AG04449 (cell line): ENCODE measurements around the gene SEMA3C.

Experiments
- CTCF ChIA-PET: fragments of 350-600 bp; formaldehyde crosslinking; extraction: SDS; loops from one replicate; lab custom pipeline; 2021; ENCODE audit warnings: antibody characterized with exemption; lab: Yijun Ruan, JAX
- POLR2A ChIA-PET: fragments of 400-600, 350-600 bp; formaldehyde crosslinking; extraction: SDS; loops from one replicate; lab custom pipeline; 2020; ENCODE audit warnings: antibody characterized with exemption, inconsistent platforms; lab: Yijun Ruan, JAX
- DNase-seq: peaks from one replicate; pipeline ENCODE4 v3.0.0-alpha.2; 2010; ENCODE audit warnings: low read depth, low spot score
- H3K4me3 ChIP-seq: 2 replicates; pipeline ENCODE4 v1.5.1; 2011; ENCODE audit warnings: low read depth, mild to moderate bottlenecking, control low read depth, low read length
- CTCF ChIP-seq: IDR thresholded peaks from one replicate; pipeline ENCODE4 v1.5.1; 2011; ENCODE audit warnings: mild to moderate bottlenecking, moderate library complexity, low read length, control low read depth, inconsistent platforms; ENCODE audit not compliant: insufficient read depth; ENCODE audit errors: missing control alignments

The SEMA3C gene

GRCh38 chr7:80957226-80957777 lies 38.5 kb upstream of the SEMA3C start:
- TF ChIP-seq CTCF, result no peak
- no peak for DNase-seq
- CTCF ChIA-PET, result no interaction called here
- no peak overlapping the region for H3K4me3 ChIP-seq
- POLR2A ChIA-PET, result no interaction called here

GRCh38 chr7:80954191-80954590 lies 35.3 kb upstream of the SEMA3C start:
- no peak for TF ChIP-seq CTCF
- ChIA-PET POLR2A (no interaction called here), CTCF (no interaction called here)
- no peak for DNase-seq
- H3K4me3 ChIP-seq, result no peak overlapping the region

GRCh38 chr7:80950550-80950967 lies 31.7 kb upstream of the SEMA3C start:
- ChIA-PET CTCF (no interaction called here), POLR2A (no interaction called here)

GRCh38 chr7:80949449-80949848 lies 30.6 kb upstream of the SEMA3C start:
- DNase-seq, result no peak
- POLR2A ChIA-PET, result no interaction called here
- H3K4me3 ChIP-seq, result no peak overlapping the region
- CTCF ChIA-PET, result interaction anchor here (0.6 kb wide), 1 partner anchor 15 kb away, joined by 3 read pairs; no protein-coding TSS in a partner anchor
- TF ChIP-seq CTCF, result no peak

More at GRCh38 chr7:80950550-80950967, 31.7 kb upstream of the SEMA3C start:
- DNase-seq, result no peak
- no peak for TF ChIP-seq CTCF
- H3K4me3 ChIP-seq, result no peak overlapping the region

- DNase-seq, result no peak
- POLR2A ChIA-PET, result no interaction called here
- no peak overlapping the region for H3K4me3 ChIP-seq
- TF ChIP-seq CTCF, result no peak
- CTCF ChIA-PET, result no interaction called here
Measured at GRCh38 chr7:80946858-80947257, 28.0 kb upstream of the SEMA3C start.

- no peak for DNase-seq
- POLR2A ChIA-PET, result interaction anchor here (0.7 kb wide), 1 partner anchor 747 kb away, joined by 4 read pairs; no protein-coding TSS in a partner anchor
- no peak overlapping the region for H3K4me3 ChIP-seq
- CTCF ChIA-PET, result no interaction called here
- TF ChIP-seq CTCF, result no peak
Measured at GRCh38 chr7:80945976-80946375, 27.1 kb upstream of the SEMA3C start.
